ENCODE data around the gene FGF14. TPM values are rescaled to one million over a fixed set of nuclear protein-coding genes. Genes with fewer than 3 reads are reported as not detected.

The FGF14 gene
- total and polyA plus RNA-seq, 2 donors (not counting 3 experiments of a cell fraction or from before 2014, with no cell fraction given): not detected

GRCh38 chr13:101726681-101727080, 675.2 kb downstream of the FGF14 start:
- no peaks in the 10 kb centered on the region for H3K9me3 ChIP-seq (replicated peaks; ENCODE audit: control insufficient read depth, insufficient read depth, low read length)
- FAIRE-seq (no peak), DNase-seq (ENCODE audit: low read depth, low spot score) (no peak)
- intact Hi-C loops (cut with micrococcal nuclease): no loop called here
- no peak overlapping the region for H3K4me2 ChIP-seq (ENCODE audit: insufficient read depth, low read length)
- H3K27me3 ChIP-seq (ENCODE audit: control insufficient read depth in 2 of 2, insufficient read depth in 2 of 2, low read length in 2 of 2): no peaks in the 10 kb centered on the region
- no peak overlapping the region for H2AFZ ChIP-seq (ENCODE audit: low read depth, low read length)
- no peak overlapping the region for H3K9ac ChIP-seq (replicated peaks; ENCODE audit: extremely low read depth, insufficient read depth, low read length)
- no peaks in the 10 kb centered on the region for H3K79me2 ChIP-seq (ENCODE audit: control insufficient read depth, insufficient read depth, low read length)
- dilution Hi-C loops (cut with MboI; ENCODE audit: extremely low pct_ligation_motif_present, low sequenced_read_pairs): no loop called here
- H3K4me3 ChIP-seq (replicated peaks in 1 of 3; ENCODE audit: insufficient read depth in 1 of 3, low read depth in 1 of 3, low read length in 3 of 3): no peak overlapping the region
- no peaks in the 10 kb centered on the region for H3K9me1 ChIP-seq (replicated peaks; ENCODE audit: control insufficient read depth, extremely low read depth, insufficient read depth, low read length)
- H4K20me1 ChIP-seq (replicated peaks; ENCODE audit: control insufficient read depth, extremely low read depth, insufficient read depth, low read length): no peaks in the 10 kb centered on the region
- no peak for TF ChIP-seq POLR2A (IDR thresholded peaks at IDR 0.05; ENCODE audit: low read depth, low read length)
- TF ChIP-seq POLR2AphosphoS5 (IDR thresholded peaks at IDR 0.05; ENCODE audit: insufficient read depth, low read depth, low read length): no peak
- no peak for TF ChIP-seq CTCF (IDR thresholded peaks at IDR 0.05; ENCODE audit: extremely low read depth in 1 of 2, insufficient read depth in 1 of 2, low read depth in 1 of 2, low read length in 2 of 2)
- TF ChIP-seq GATA2 (IDR thresholded peaks at IDR 0.05; ENCODE audit: insufficient read depth, insufficient read length, low read depth, low read length): no peak
- no peak for TF ChIP-seq MYC (IDR thresholded peaks at IDR 0.05; ENCODE audit: low read depth, low read length)
- TF ChIP-seq FOS (IDR thresholded peaks at IDR 0.05; ENCODE audit: borderline replicate concordance, insufficient read depth, low read length): no peak
- TF ChIP-seq JUN (IDR thresholded peaks at IDR 0.05; ENCODE audit: borderline replicate concordance, insufficient read depth, insufficient read length, low read depth): no peak
- TF ChIP-seq EZH2 (IDR thresholded peaks at IDR 0.05; ENCODE audit: borderline replicate concordance, low read depth, low read length, severe bottlenecking): no peak
- TF ChIP-seq MAX (IDR thresholded peaks at IDR 0.05; ENCODE audit: insufficient read depth, insufficient read length): no peak
- ChIA-PET CTCF (interaction anchor here (1.4 kb wide), 1 partner anchor 105 kb away, joined by 3 read pairs; no protein-coding TSS in a partner anchor), POLR2A (no interaction called here)
- no peaks in the 10 kb centered on the region for H3K4me1 ChIP-seq (ENCODE audit: control insufficient read depth, extremely low read depth, insufficient read depth, low read length)
- no TSS peak for BruUV-seq (replicated peaks)
- no peak overlapping the region for H3K27ac ChIP-seq (ENCODE audit: insufficient read depth, low read depth, low read length)
- H3K36me3 ChIP-seq (ENCODE audit: control insufficient read depth in 2 of 2, extremely low read depth in 1 of 2, insufficient read depth in 2 of 2, low read length in 2 of 2): no peaks in the 10 kb centered on the region
